ENCODE data around the gene PPT2.

PPT2 gene

GRCh38 chr6:32152769-32153563, 975 bp upstream of the PPT2 start:
- DNase-seq, result peak in 1 of 2 experiments; percentile 43

- peak; percentile 74 to 77 for DNase-seq
Measured at GRCh38 chr6:32154514-32155161, 697 bp downstream of the PPT2 start.

- no peak for DNase-seq
Measured at GRCh38 chr6:32156891-32157290, 3.0 kb downstream of the PPT2 start.

- no peak for DNase-seq
Measured at GRCh38 chr6:32158052-32158451, 4.1 kb downstream of the PPT2 start.

- DNase-seq, result no peak
Measured at GRCh38 chr6:32163559-32164258, 9.8 kb downstream of the PPT2 start.

GRCh38 chr6:32164295-32164694, 10.4 kb downstream of the PPT2 start, which contains the start of gene EGFL8:
Gene EGFL8 (plus strand): TSS chr6:32164595. CDS start chr6:32166166, 1,571 bp downstream.
- DNase-seq, result no peak

GRCh38 chr6:32166411-32167061, 12.6 kb downstream of the PPT2 start:
- DNase-seq, result no peak

GRCh38 chr6:32167154-32167760, 13.3 kb downstream of the PPT2 start:
- DNase-seq, result no peak

GRCh38 chr6:32167761-32168262, 13.9 kb downstream of the PPT2 start:
- no peak for DNase-seq

GRCh38 chr6:32168350-32168749, 14.4 kb downstream of the PPT2 start:
- DNase-seq, result no peak

GRCh38 chr6:32168807-32169591, 15.1 kb downstream of the PPT2 start:
- DNase-seq, result no peak

- no peak for DNase-seq
Measured at GRCh38 chr6:32170294-32170693, 16.4 kb downstream of the PPT2 start.

GRCh38 chr6:32171234-32171633, 17.3 kb downstream of the PPT2 start:
- no peak for DNase-seq

GRCh38 chr6:32173051-32173727, 19.2 kb downstream of the PPT2 start:
- no peak for DNase-seq

GRCh38 chr6:32174416-32174815, 20.5 kb downstream of the PPT2 start:
- DNase-seq, result no peak

- no peak for DNase-seq
Measured at GRCh38 chr6:32175322-32175710, 21.4 kb downstream of the PPT2 start.

GRCh38 chr6:32175711-32176475, 22.0 kb downstream of the PPT2 start, which contains the start of gene AGPAT1:
Gene AGPAT1 (minus strand): TSS chr6:32176084. CDS start chr6:32171496, 4,588 bp downstream.
- peak; percentile 98 for DNase-seq

GRCh38 chr6:32176476-32177182, 22.7 kb downstream of the PPT2 start:
- DNase-seq, result no peak

- DNase-seq, result no peak
Measured at GRCh38 chr6:32177183-32177787, 23.3 kb downstream of the PPT2 start.

Data from activated T-cell treated with anti-CD3 and anti-CD28 coated beads, Interleukin-2, amount 50 U/mL, for 48 hours (primary cell).